IMR-90 (cell line): ENCODE results near the gene INTS2.

Experiments used
- BHLHE40 ChIP-seq: fragments of 150-350 bp; IDR thresholded peaks from 2 replicates; pipeline ENCODE4 v1.6.1; 2016; ENCODE audit warnings: mild to moderate bottlenecking, low read depth, low read length
- CTCF ChIP-seq: conservative IDR thresholded peaks from 2 replicates; pipeline ENCODE4 v1.5.1; 2012; ENCODE audit warnings: mild to moderate bottlenecking, low read depth, low read length, improper control_type of control experiment
- POLR2A ChIP-seq: IDR thresholded peaks from 2 replicates; pipeline ENCODE4 v1.6.1; 2012; ENCODE audit warnings: mild to moderate bottlenecking, low read depth, low read length
- RAD21 ChIP-seq: IDR thresholded peaks from 2 replicates; pipeline ENCODE4 v1.6.1; 2012; ENCODE audit warnings: low read length, improper control_type of control experiment
- RCOR1 ChIP-seq: IDR thresholded peaks from 2 replicates; pipeline ENCODE4 v1.6.1; 2012; ENCODE audit warnings: mild to moderate bottlenecking, low read length, improper control_type of control experiment; ENCODE audit not compliant: insufficient replicate concordance
- RFX5 ChIP-seq: IDR thresholded peaks from 2 replicates; pipeline ENCODE4 v1.8.0; 2012; ENCODE audit warnings: low read depth, mild to moderate bottlenecking, low read length, moderate library complexity
- SMC3 ChIP-seq: fragments of 150-350 bp; IDR thresholded peaks from 2 replicates; pipeline ENCODE4 v1.6.1; 2016; ENCODE audit warnings: low read depth, mild to moderate bottlenecking, antibody characterized with exemption, low read length, moderate library complexity

GRCh38 chr17:61895391-61895790, 32.4 kb downstream of the INTS2 start:
- no peak for TF ChIP-seq CTCF
- no peak for TF ChIP-seq RFX5
- TF ChIP-seq POLR2A: no peak
- TF ChIP-seq BHLHE40: no peak
- TF ChIP-seq SMC3: no peak
- TF ChIP-seq RCOR1: no peak
- no peak for TF ChIP-seq RAD21
